CD4-positive, alpha-beta T cell (primary cell): Measurements from ENCODE around the gene VEGFA. TPM values are rescaled to one million over a fixed set of nuclear protein-coding genes. Genes with fewer than 3 reads are reported as not detected.

Experiments used
- ATAC-seq: fragments of 200-7000 bp; cut with Tn5 transposase; one replicate; pipeline ENCODE4 v1.10.0; 2022; ENCODE audit warnings: mild to moderate bottlenecking; ENCODE audit not compliant: poor library complexity
- CTCF ChIA-PET: fragments of 350-600 bp; sonication (Branson Sonifier 250); formaldehyde crosslinking; loops from one replicate; lab custom pipeline; 2021; ENCODE audit warnings: antibody characterized with exemption, inconsistent platforms; lab: Charles Lee
- POLR2A ChIA-PET: fragments of 350-600 bp; sonication (Branson Sonifier 250); formaldehyde crosslinking; loops from one replicate; lab custom pipeline; 2021; ENCODE audit warnings: antibody characterized with exemption, inconsistent platforms; lab: Charles Lee
- DNase-seq, 14 experiments: peaks; one replicate each; pipeline ENCODE4 v3.0.0-alpha.2; 2013 to 2020; ENCODE audit warnings: mixed read lengths in 2 of 14
- H3K27ac ChIP-seq, 2 donors: one replicate each; pipeline versions ENCODE4 v1.5.1 to v1.7.0; 2013; ENCODE audit warnings: low read length in 2 of 2, low read depth in 1 of 2, mild to moderate bottlenecking in 1 of 2
- H3K27me3 ChIP-seq, 2 experiments: 1 replicate in 1 of 2; 2 replicates in 1 of 2; pipeline versions ENCODE4 v1.6.1 to v1.7.0; 2013; ENCODE audit warnings: low read length in 2 of 2, control low read depth in 1 of 2, mild to moderate bottlenecking in 1 of 2, moderate library complexity in 1 of 2; ENCODE audit not compliant: insufficient read depth in 2 of 2, control insufficient read depth in 1 of 2
- H3K36me3 ChIP-seq: one replicate; pipeline ENCODE4 v1.6.1; 2013; ENCODE audit warnings: low read length, control low read depth; ENCODE audit not compliant: insufficient read depth
- H3K4me1 ChIP-seq: one replicate; pipeline ENCODE4 v1.6.1; 2013; ENCODE audit warnings: low read length, control low read depth; ENCODE audit not compliant: insufficient read depth
- H3K4me3 ChIP-seq: one replicate; pipeline ENCODE4 v1.5.1; 2013; ENCODE audit warnings: mild to moderate bottlenecking, low read length, moderate library complexity
- H3K9me3 ChIP-seq, 2 experiments: 1 replicate in 1 of 2; 2 replicates in 1 of 2; pipeline versions ENCODE4 v1.6.1 to v1.7.0; 2013; ENCODE audit warnings: low read length in 2 of 2, mild to moderate bottlenecking in 2 of 2, control low read depth in 1 of 2, moderate library complexity in 1 of 2; ENCODE audit not compliant: control insufficient read depth in 1 of 2, insufficient read depth in 1 of 2
- H3K27ac Mint-ChIP-seq: one replicate; pipeline ENCODE4 v1.8.0; 2020; ENCODE audit warnings: mixed read lengths
- H3K27me3 Mint-ChIP-seq: one replicate; pipeline ENCODE4 v1.8.0; 2021; ENCODE audit warnings: mixed read lengths
- H3K36me3 Mint-ChIP-seq: one replicate; pipeline ENCODE4 v1.8.0; 2021; ENCODE audit warnings: low read depth, mixed read lengths
- H3K4me1 Mint-ChIP-seq: one replicate; pipeline ENCODE4 v1.8.0; 2021; ENCODE audit warnings: low read depth, mixed read lengths
- H3K4me3 Mint-ChIP-seq: one replicate; pipeline ENCODE4 v1.8.0; 2020; ENCODE audit warnings: mild to moderate bottlenecking, mixed read lengths
- H3K9me3 Mint-ChIP-seq: one replicate; pipeline ENCODE4 v1.8.0; 2020; ENCODE audit warnings: mixed read lengths
- intact Hi-C, 2 experiments: fragments of 100-400 bp; cut with DNase I in 1 of 2; cut with micrococcal nuclease in 1 of 2; formaldehyde crosslinking; loops; one replicate each; pipeline versions ENCODE4 v1.15.1 to v1.9.0; 2023 to 2025; cut with DNase I, micrococcal nuclease
- total RNA-seq, 174 experiments: library from RNA in 2 of 174; stranded (reverse) in 2 of 174; gene quantifications; one replicate each; pipeline ENCODE4 v1.2.3 and lab custom pipeline; 2021 to 2026
- TF ChIP-seq, protein P1 (sequence below): fragments of 200-600 bp; IDR thresholded peaks from one replicate; pipeline ENCODE4 v1.8.0; 2022; ENCODE audit warnings: antibody characterized with exemption, mild to moderate bottlenecking

The VEGFA gene
- total RNA-seq, 2 experiments from 2014 or later: 3.5 to 3.7 TPM

DNA sequence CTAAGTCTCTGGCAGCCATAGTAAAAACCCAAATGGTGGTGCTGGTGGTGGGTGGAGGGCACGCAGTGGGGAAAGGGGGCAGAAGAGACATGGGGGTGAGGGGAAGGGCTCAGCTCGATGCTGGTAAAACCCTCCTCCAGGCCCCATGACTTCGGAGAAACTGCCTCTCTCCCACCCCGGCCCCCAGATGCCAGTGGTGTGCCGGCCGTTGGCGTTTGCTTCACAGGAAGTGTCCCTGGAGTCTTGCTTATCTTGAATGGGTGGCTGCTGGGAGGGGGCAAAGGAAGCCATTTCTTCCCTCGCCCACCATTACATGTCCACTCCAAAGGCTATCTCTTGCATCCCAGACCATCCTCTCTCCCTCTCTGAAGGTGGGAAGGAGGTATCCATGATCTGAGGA, 25.4 kb downstream of the VEGFA start:
- no peak overlapping the region for H3K27ac Mint-ChIP-seq
- CTCF ChIA-PET: no interaction called here
- no peak overlapping the region for H3K4me3 Mint-ChIP-seq

DNA sequence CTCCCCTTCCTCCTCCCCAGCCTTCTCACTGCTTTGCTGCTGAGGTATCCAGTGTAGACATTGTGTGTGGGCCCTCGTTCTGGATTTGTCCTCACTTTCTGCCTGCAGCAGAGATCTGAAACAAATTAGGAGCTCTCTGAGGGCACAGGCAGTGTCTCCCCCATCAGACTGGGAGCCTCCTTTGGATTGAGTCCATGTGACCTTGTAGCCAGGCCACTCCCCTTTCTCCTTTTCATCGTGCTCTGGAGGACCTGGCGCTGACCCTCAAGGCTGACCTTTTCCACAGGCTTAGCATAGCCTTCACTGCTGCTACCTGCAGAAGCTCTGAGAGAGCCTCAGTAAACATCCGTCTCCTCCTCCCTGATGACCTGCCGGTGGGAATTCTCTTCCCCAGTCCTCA, 26.2 kb downstream of the VEGFA start:
- peaks cover 0 to 2% of the 10 kb centered on the region in 2 experiments for H3K27me3 ChIP-seq
- intact Hi-C loops: no loop called here
- ChIA-PET POLR2A (no interaction called here), CTCF (no interaction called here)
- H3K36me3 Mint-ChIP-seq: no peaks in the 10 kb centered on the region
- H3K4me3 ChIP-seq: no peak overlapping the region
- ATAC-seq (no peak), DNase-seq (no peak)
- TF ChIP-seq, protein P1, sequence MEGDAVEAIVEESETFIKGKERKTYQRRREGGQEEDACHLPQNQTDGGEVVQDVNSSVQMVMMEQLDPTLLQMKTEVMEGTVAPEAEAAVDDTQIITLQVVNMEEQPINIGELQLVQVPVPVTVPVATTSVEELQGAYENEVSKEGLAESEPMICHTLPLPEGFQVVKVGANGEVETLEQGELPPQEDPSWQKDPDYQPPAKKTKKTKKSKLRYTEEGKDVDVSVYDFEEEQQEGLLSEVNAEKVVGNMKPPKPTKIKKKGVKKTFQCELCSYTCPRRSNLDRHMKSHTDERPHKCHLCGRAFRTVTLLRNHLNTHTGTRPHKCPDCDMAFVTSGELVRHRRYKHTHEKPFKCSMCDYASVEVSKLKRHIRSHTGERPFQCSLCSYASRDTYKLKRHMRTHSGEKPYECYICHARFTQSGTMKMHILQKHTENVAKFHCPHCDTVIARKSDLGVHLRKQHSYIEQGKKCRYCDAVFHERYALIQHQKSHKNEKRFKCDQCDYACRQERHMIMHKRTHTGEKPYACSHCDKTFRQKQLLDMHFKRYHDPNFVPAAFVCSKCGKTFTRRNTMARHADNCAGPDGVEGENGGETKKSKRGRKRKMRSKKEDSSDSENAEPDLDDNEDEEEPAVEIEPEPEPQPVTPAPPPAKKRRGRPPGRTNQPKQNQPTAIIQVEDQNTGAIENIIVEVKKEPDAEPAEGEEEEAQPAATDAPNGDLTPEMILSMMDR: no peak
- no peak overlapping the region for H3K27ac ChIP-seq
- no peaks in the 10 kb centered on the region for H3K9me3 Mint-ChIP-seq
- H3K4me3 Mint-ChIP-seq: no peak overlapping the region
- H3K4me1 Mint-ChIP-seq: no peaks in the 10 kb centered on the region
- H3K4me1 ChIP-seq: peaks cover 13% of the 10 kb centered on the region
- no peaks in the 10 kb centered on the region for H3K36me3 ChIP-seq
- no peaks in the 10 kb centered on the region for H3K9me3 ChIP-seq
- H3K27ac Mint-ChIP-seq: no peak overlapping the region
- no peaks in the 10 kb centered on the region for H3K27me3 Mint-ChIP-seq

More for the DNA sequence above, 25.4 kb downstream of the VEGFA start:
- POLR2A ChIA-PET: no interaction called here
- intact Hi-C loops: no loop called here
- H3K27me3 Mint-ChIP-seq: no peaks in the 10 kb centered on the region
- Histone ChIP-seq H3K27ac (no peak overlapping the region), H3K9me3 (no peaks in the 10 kb centered on the region), H3K4me1 (peaks cover 13% of the 10 kb centered on the region), H3K27me3 (peaks cover 0 to 2% of the 10 kb centered on the region in 2 experiments), H3K4me3 (no peak overlapping the region), H3K36me3 (no peaks in the 10 kb centered on the region)
- no peaks in the 10 kb centered on the region for H3K36me3 Mint-ChIP-seq
- TF ChIP-seq, protein P1: no peak
- H3K9me3 Mint-ChIP-seq: no peaks in the 10 kb centered on the region
- DNase-seq (no peak), ATAC-seq (no peak)
- no peaks in the 10 kb centered on the region for H3K4me1 Mint-ChIP-seq

DNA sequence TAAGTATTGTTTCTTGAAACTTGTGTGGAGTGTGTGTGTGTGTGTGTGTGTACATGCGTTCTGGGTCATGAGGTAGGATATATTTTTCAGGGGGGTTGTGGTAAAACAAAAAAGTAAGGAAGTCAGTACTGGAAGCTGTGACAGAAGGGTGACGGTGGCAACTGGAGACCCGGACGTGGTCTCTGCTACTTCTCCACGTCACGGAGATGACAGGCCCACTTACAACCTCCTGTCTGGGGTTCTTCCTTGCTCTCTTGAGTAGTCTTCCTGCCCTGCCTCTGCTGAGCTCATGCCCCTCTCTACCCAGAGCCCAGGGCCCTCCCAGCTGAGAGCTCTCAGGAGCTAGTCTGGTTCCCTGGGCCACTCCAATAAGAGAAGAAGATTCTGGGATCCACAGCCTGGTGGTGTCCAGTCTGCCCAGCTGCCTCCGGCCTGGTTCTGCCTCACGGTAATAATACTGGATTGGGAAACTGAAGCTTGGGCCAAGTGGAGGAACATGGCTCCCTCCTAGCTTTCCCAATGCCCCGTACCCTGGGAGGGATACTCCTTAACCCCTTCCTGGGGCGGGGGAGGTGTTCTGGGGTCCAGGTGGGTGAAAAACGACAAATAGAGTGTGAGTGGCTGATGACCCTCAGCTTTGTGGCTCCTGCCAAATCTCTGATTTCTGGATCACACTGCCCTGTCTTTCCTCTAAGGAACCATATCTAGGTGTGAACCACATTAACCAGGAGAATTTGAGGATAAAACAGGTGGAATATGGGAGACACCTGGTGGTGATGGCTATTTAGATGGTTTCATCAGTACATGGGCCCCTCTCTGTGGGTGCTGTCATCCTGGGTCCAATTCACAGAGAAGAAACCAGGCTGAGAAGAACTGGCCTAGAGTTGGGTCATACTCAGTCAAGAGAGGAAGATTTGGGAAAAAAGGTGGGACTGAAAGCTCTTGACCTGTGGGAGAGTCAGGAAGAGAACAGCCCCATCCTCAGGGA, 27.2 kb downstream of the VEGFA start:
- no peaks in the 10 kb centered on the region for H3K36me3 Mint-ChIP-seq
- Histone ChIP-seq H3K4me1 (peaks cover 13% of the 10 kb centered on the region), H3K36me3 (no peaks in the 10 kb centered on the region), H3K9me3 (no peaks in the 10 kb centered on the region), H3K27ac (no peak overlapping the region), H3K4me3 (no peak overlapping the region), H3K27me3 (peaks cover 0 to 2% of the 10 kb centered on the region in 2 experiments)
- no peaks in the 10 kb centered on the region for H3K9me3 Mint-ChIP-seq
- DNase-seq (peak in 2 of 14 experiments; percentile 15 to 34), ATAC-seq (peak; percentile 52)
- H3K27me3 Mint-ChIP-seq: no peaks in the 10 kb centered on the region
- H3K27ac Mint-ChIP-seq: no peak overlapping the region
- ChIA-PET CTCF (no interaction called here), POLR2A (no interaction called here)
- no peak overlapping the region for H3K4me3 Mint-ChIP-seq
- no peaks in the 10 kb centered on the region for H3K4me1 Mint-ChIP-seq
- TF ChIP-seq, protein P1: no peak
- intact Hi-C loops: no loop called here
